Measurements from ENCODE around the gene SRA1. TPM values are rescaled to one million over a fixed set of nuclear protein-coding genes. Genes with fewer than 3 reads are reported as not detected.

Gene SRA1
- total RNA-seq, 2 experiments from 2014 or later: 46.0 to 46.7 TPM

DNA sequence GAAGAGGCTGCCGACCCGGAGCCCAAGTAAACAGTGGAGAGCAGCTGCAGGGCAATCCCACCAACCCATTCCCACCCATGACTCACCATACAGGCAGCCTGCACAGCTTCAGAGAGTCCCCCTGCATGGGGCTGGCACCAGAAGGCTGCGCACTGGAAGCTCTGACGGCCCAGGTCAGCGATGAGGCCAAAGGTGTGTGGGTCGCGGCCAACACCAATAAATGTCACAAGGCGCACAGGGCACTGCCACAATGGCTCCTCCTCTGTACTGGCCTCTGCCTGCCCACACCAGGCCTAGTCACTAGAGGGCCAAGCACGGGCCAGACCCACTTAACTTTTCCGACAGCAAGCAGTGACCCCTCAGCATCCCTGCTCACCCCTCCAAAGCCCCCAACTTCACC is 3.0 kb upstream of the SRA1 start:
- Mint-ChIP-seq H3K4me3 (no peak overlapping the region), H3K27ac (no peak overlapping the region), H3K27me3 (no peaks in the 10 kb centered on the region), H3K4me1 (ENCODE audit: low read depth) (peaks cover 26% of the 10 kb centered on the region), H3K36me3 (peaks cover 13% of the 10 kb centered on the region), H3K9me3 (no peaks in the 10 kb centered on the region)
- no peak for DNase-seq
- ChIA-PET CTCF (no interaction called here), POLR2A (no interaction called here)
- intact Hi-C loops (cut with micrococcal nuclease): loop anchor here (5.0 kb wide), 1 partner anchor 308 kb away; no protein-coding TSS in a partner anchor

DNA sequence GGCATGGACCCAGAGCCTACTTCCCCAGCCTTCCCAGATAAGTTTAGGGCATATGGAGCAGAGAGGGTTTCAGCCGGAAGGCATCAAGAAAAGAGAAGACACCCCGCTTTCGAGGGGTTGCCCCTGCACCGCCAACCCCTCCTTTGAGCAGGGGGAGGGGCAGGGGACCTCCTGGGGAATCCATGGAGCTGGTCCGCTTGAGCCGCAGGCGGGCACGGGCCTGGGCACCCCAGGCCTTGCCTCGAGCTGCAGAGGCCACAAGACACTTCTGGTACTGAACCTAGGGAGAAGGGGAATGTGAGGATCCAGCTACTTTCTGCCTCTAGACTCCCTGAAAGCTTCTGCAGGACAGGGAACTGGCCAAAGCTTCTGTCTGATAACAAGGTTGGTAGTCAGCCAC is 1.3 kb upstream of the SRA1 start:
- DNase-seq: no peak
- Mint-ChIP-seq H3K27me3 (no peaks in the 10 kb centered on the region), H3K36me3 (peaks cover 17% of the 10 kb centered on the region), H3K9me3 (no peaks in the 10 kb centered on the region), H3K4me3 (no peak overlapping the region), H3K27ac (peak overlapping the region; percentile 90), H3K4me1 (ENCODE audit: low read depth) (peaks cover 43% of the 10 kb centered on the region)
- ChIA-PET CTCF (interaction anchor here (1.4 kb wide), 1 partner anchor 76 kb away, joined by 3 read pairs; no protein-coding TSS in a partner anchor), POLR2A (interaction anchor here (1.3 kb wide), 1 partner anchor 107 kb away, joined by 3 read pairs; no protein-coding TSS in a partner anchor)
- intact Hi-C loops (cut with micrococcal nuclease): loop anchor here (5.0 to 10.0 kb wide), 2 partner anchors 196 to 454 kb away; partner anchors contain the start of gene SLC4A9

DNA sequence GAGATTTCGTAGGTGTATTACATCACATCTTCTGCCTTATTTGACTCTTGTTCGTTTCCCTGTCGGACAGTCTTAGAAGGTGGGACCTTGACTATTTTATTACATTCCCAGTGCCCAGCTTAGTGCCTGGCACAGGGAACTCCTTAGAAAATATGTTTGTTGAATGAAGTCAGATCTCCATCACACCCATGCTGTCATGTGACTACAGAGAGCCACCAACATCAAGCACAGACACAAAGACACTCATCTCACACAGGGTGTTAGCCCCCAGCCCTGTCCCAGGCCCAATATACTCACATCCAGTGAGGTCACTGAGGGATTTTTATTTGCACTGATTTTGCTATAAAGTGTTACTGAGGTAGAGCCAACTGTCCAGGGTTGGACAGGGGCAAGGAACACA is 692 bp upstream of the SRA1 start:
- Mint-ChIP-seq H3K4me1 (ENCODE audit: low read depth) (peaks cover 46% of the 10 kb centered on the region), H3K27me3 (no peaks in the 10 kb centered on the region), H3K27ac (peak overlapping the region; percentile 90), H3K36me3 (peaks cover 23% of the 10 kb centered on the region), H3K9me3 (no peaks in the 10 kb centered on the region), H3K4me3 (peak overlapping the region; percentile 86)
- intact Hi-C loops (cut with micrococcal nuclease): loop anchor here (1.0 to 10.0 kb wide), 4 partner anchors 81 to 453 kb away; partner anchors contain the start of genes ANKHD1, SLC4A9 and TMCO6
- ChIA-PET CTCF (interaction anchor here (0.7 to 1.5 kb wide), 3 partner anchors 10 to 81 kb away, joined by 5 to 15 read pairs (median 6); partner anchors contain the start of gene EIF4EBP3), POLR2A (interaction anchor here (1.0 to 1.3 kb wide), 6 partner anchors 11 to 157 kb away, joined by 3 to 15 read pairs (median 4); partner anchors contain the start of gene EIF4EBP3)
- DNase-seq: no peak

DNA sequence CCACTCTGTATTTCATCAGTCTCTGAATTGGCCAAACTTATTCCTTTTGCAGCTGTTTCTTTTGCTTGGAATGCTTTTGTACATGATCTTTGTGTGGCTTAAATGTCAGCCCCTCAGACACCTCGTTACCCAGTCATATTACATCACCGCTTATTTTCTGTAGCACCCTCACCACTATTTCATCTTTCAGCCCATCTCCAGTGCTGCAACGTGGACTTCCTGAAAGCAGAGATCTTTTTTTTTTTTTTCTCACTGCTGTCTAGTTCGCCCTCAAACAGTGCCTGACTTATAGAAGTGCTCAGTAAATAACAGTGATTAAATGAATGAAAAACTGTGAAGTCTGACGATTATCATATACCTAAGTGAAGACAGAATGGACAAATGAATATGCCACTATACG is 835 bp downstream of the SRA1 start:
- Mint-ChIP-seq H3K4me3 (peak overlapping the region; percentile 86), H3K4me1 (ENCODE audit: low read depth) (peaks cover 54% of the 10 kb centered on the region), H3K9me3 (no peaks in the 10 kb centered on the region), H3K27ac (peak overlapping the region; percentile 90), H3K27me3 (no peaks in the 10 kb centered on the region), H3K36me3 (peaks cover 26% of the 10 kb centered on the region)
- intact Hi-C loops (cut with micrococcal nuclease): loop anchor here (1.0 to 10.0 kb wide), 4 partner anchors 9 to 452 kb away; partner anchors contain the start of genes ANKHD1, EIF4EBP3 and SLC4A9
- ChIA-PET POLR2A (interaction anchor here (0.6 to 1.1 kb wide), 3 partner anchors 9 to 91 kb away, joined by 3 to 5 read pairs (median 3); partner anchors contain the start of genes EIF4EBP3 and NDUFA2), CTCF (interaction anchor here (1.2 kb wide), 1 partner anchor 9 kb away, joined by 3 read pairs; the partner anchor contains the start of gene EIF4EBP3)
- no peak for DNase-seq

DNA sequence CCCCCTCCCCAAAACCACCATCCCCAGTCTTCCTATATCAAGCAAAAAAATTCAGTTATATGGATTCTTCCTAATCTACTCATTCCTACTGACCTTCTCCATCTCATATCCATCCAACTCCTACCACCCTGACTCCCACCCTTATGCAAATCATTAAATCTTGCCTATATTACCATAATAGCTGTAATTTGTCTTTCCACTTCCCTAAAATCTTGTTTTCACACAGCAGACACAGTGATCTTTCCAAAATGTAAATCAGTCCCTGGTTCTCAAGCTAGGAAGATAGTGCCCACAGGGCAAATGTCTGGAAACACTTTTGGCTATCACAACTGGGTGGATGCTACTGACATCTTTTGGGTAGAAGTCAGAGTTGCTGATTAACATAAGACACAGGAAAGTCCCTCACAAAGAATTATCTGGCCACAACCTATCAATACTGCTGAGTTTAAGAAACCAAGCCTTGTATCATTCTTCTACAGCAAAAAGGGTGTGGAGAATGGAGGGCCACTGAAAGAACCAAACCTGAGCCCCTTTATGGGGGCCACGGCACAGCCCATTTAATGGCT is 1.4 kb downstream of the SRA1 start:
- intact Hi-C loops (cut with micrococcal nuclease): loop anchor here (1.0 to 10.0 kb wide), 4 partner anchors 9 to 451 kb away; partner anchors contain the start of genes ANKHD1, EIF4EBP3 and SLC4A9
- Mint-ChIP-seq H3K4me1 (ENCODE audit: low read depth) (peaks cover 60% of the 10 kb centered on the region), H3K9me3 (no peaks in the 10 kb centered on the region), H3K27me3 (no peaks in the 10 kb centered on the region), H3K36me3 (peaks cover 30% of the 10 kb centered on the region), H3K4me3 (peak overlapping the region; percentile 86), H3K27ac (peak overlapping the region; percentile 90)
- ChIA-PET POLR2A (interaction anchor here (0.6 to 1.1 kb wide), 2 partner anchors 8 to 91 kb away, joined by 3 to 5 read pairs; partner anchors contain the start of genes EIF4EBP3 and NDUFA2), CTCF (interaction anchor here (1.2 kb wide), 2 partner anchors 8 to 10 kb away, joined by 3 read pairs; partner anchors contain the start of gene EIF4EBP3)
- DNase-seq: no peak

DNA sequence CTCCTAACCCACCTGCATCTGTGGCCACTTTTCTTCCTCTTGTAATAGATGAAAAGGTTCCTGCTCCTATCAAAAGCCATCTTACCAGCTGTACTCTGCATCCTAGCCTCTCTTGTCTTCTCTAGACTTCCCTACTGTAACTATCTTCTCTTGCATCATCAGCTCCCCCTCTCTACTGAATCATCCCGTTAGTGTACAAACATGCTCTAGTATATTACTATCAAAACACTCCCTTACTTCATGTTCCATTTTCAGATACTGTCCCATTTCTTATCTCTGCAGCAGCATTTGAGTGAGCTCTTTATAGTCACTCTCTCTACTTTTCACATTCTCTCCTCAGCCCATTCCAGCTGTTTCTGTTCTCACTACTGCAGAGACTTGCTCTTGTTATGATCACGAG is 2.8 kb downstream of the SRA1 start:
- CTCF ChIA-PET: interaction anchor here (2.5 kb wide), 1 partner anchor 80 kb away, joined by 9 read pairs; no protein-coding TSS in a partner anchor
- H3K4me1 Mint-ChIP-seq (ENCODE audit: low read depth): peaks cover 68% of the 10 kb centered on the region
- H3K9me3 Mint-ChIP-seq: no peaks in the 10 kb centered on the region
- peak overlapping the region; percentile 82 for H3K27ac Mint-ChIP-seq
- no peak for DNase-seq
- intact Hi-C loops (cut with micrococcal nuclease): loop anchor here (10.0 kb wide), 1 partner anchor 450 kb away; no protein-coding TSS in a partner anchor
- H3K36me3 Mint-ChIP-seq: peaks cover 40% of the 10 kb centered on the region
- POLR2A ChIA-PET: interaction anchor here (0.9 to 1.3 kb wide), 4 partner anchors 11 to 137 kb away, joined by 3 to 6 read pairs (median 4); partner anchors contain the start of gene TMCO6
- no peaks in the 10 kb centered on the region for H3K27me3 Mint-ChIP-seq
- H3K4me3 Mint-ChIP-seq: peak overlapping the region; percentile 34

DNA sequence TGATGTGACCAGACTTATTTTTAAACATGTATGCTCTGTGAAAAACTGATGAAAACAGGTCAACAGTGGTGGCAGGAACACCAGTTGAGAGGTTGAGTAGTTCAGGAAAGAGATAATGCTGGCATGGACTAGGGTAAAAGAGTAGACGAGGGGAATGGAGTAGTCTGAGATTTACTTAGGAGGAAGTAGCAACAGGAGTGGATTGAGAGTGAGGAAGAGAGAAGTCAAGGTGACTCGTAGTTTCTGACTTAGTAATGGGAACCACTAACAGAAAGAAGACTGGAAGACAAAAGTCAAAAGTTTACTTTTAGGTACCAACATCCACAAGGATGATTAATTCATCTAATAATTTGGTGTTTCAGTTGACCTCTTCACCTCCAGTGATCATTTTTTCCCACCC is 3.6 kb downstream of the SRA1 start:
- POLR2A ChIA-PET: no interaction called here
- peaks cover 75% of the 10 kb centered on the region for H3K4me1 Mint-ChIP-seq (ENCODE audit: low read depth)
- H3K4me3 Mint-ChIP-seq: peak overlapping the region; percentile 8
- intact Hi-C loops (cut with micrococcal nuclease): loop anchor here (1.0 to 10.0 kb wide), 3 partner anchors 19 to 449 kb away; no protein-coding TSS in a partner anchor
- H3K27ac Mint-ChIP-seq: peak overlapping the region; percentile 82
- no peak for DNase-seq
- CTCF ChIA-PET: interaction anchor here (2.5 kb wide), 1 partner anchor 81 kb away, joined by 9 read pairs; no protein-coding TSS in a partner anchor
- H3K36me3 Mint-ChIP-seq: peaks cover 43% of the 10 kb centered on the region
- no peaks in the 10 kb centered on the region for H3K9me3 Mint-ChIP-seq
- H3K27me3 Mint-ChIP-seq: no peaks in the 10 kb centered on the region

DNA sequence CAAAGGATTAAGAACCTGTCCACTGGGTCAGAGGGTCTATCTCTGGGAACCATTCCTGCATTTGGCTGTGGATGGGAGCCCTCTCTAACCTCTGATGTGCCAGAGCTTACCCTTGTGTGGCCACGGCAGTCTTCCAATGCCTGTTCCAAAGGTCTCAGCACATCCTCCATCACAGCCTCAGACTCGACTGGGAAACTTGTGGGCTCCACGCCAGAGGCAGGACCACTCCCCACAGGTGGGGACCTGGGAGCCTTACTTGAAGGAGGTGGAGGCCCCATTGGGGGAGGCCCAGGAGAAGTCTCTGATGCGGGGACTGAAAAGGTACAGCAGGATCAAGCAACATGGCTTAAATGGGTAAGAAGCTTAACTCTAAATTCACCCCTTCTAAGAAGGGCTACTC is 5.4 kb downstream of the SRA1 start:
- Mint-ChIP-seq H3K4me1 (ENCODE audit: low read depth) (peaks cover 81% of the 10 kb centered on the region), H3K27ac (peak overlapping the region; percentile 73), H3K36me3 (peaks cover 43% of the 10 kb centered on the region), H3K27me3 (no peaks in the 10 kb centered on the region), H3K4me3 (no peak overlapping the region), H3K9me3 (no peaks in the 10 kb centered on the region)
- DNase-seq: no peak
- intact Hi-C loops (cut with micrococcal nuclease): loop anchor here (10.0 kb wide), 1 partner anchor 447 kb away; no protein-coding TSS in a partner anchor
- ChIA-PET CTCF (no interaction called here), POLR2A (interaction anchor here (0.6 to 1.3 kb wide), 2 partner anchors 96 to 459 kb away, joined by 3 to 7 read pairs; partner anchors contain the start of genes IK and NDUFA2)

DNA sequence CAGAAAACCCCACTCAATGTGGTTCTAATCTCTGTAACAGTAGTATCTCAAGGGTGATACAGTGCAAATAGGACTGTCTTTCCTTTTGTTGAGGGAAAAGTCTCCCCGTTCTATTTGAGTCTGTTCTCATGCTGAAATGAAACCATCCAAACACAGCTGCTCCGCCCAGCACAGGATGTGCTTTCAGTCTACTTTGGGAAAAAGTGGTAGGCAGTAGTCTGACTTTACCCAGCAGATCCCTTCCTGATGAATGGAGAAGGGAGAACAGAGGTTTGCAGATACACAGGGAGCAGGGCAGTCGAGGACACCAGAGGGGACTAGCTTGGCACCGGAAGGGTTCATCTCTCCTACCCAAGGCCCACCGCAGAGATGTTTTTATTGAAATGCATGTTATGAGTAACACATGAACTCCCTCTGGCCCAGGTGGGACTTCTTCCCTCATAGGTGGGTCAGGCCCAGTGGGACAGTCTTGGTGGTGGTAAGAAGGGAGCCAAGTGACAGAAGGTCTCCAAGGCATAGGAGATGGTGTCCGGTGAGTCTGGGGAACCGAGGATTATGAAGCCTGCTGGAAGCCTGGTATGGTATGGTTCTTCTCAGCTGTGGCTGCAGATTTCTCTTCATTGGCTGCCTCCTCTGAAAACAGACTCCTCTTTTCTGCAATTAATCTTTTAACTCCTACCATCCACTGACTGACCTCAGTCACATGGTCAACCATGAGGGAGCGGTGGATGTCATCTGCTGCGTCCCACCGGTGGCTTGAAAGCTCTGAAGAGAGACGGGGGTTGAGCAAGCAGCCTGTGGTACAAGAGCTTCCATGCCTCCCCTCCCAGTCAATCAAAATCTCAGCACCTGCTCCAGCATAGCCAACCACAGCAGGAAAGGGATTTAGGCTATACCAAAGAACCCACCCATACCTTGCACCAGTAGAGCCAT is 6.9 kb downstream of the SRA1 start:
- no peak overlapping the region for H3K4me3 Mint-ChIP-seq
- intact Hi-C loops (cut with micrococcal nuclease): loop anchor here (10.0 kb wide), 1 partner anchor 446 kb away; no protein-coding TSS in a partner anchor
- peaks cover 71% of the 10 kb centered on the region for H3K4me1 Mint-ChIP-seq (ENCODE audit: low read depth)
- DNase-seq: no peak
- no peaks in the 10 kb centered on the region for H3K27me3 Mint-ChIP-seq
- H3K36me3 Mint-ChIP-seq: peaks cover 33% of the 10 kb centered on the region
- ChIA-PET POLR2A (interaction anchor here (0.7 to 1.7 kb wide), 2 partner anchors 13 to 97 kb away, joined by 4 to 5 read pairs; partner anchors contain the start of genes IK and NDUFA2), CTCF (no interaction called here)
- peak overlapping the region; percentile 73 for H3K27ac Mint-ChIP-seq
- H3K9me3 Mint-ChIP-seq: no peaks in the 10 kb centered on the region

DNA sequence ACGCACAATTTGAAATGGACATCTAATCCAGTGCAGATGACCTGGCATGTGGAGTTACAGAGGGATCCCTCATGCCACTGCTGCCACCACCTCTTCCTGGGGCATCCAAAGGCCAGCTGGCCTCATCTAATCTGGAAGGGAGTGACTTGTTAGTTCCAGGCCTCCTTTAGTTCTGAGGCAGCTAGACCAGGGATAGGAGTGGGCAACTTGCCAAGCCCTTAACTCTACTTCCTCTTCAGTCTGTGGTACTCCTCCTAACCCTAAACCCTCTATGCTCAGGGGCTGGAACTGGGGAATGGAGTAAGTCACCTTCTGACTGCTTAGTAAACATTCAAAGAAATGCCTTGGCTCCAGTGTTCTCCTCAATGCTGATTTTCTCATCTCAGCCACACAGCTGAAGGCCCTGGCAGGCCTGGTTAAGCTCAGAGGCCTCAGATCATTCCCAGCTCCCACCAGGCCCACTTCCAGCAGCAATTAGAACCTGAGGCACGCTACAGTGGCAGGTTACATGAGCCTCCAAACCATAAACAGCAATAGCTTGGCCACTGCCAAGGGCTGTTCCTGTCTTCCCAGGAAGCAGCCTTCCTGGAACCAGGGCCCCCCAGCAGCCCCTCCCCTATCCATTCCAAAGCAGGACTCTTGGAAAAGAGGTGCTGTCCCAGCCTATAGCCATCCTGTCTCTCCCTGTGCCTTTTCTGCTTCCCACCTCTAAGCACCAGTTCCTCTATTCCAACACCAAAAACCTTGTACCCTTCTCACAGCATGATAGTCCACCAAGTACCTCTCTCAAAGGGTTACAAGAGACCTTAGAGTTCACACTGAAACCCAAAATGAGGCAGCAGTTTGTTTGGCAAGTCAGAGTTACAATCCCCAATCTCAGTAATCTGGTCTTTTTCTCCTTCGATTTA is 7.8 kb downstream of the SRA1 start:
- intact Hi-C loops (cut with micrococcal nuclease): loop anchor here (10.0 kb wide), 1 partner anchor 445 kb away; no protein-coding TSS in a partner anchor
- CTCF ChIA-PET: interaction anchor here (2.4 to 3.6 kb wide), 2 partner anchors 15 to 85 kb away, joined by 17 to 24 read pairs; partner anchors contain the start of genes APBB3 and SLC35A4
- H3K4me3 Mint-ChIP-seq: no peak overlapping the region
- POLR2A ChIA-PET: interaction anchor here (1.7 to 2.8 kb wide), 2 partner anchors 98 to 148 kb away, joined by 4 to 10 read pairs; partner anchors contain the start of genes ANKHD1, IK and NDUFA2
- peak overlapping the region; percentile 56 for H3K27ac Mint-ChIP-seq
- no peaks in the 10 kb centered on the region for H3K27me3 Mint-ChIP-seq
- DNase-seq: no peak
- no peaks in the 10 kb centered on the region for H3K9me3 Mint-ChIP-seq
- H3K4me1 Mint-ChIP-seq (ENCODE audit: low read depth): peaks cover 62% of the 10 kb centered on the region
- H3K36me3 Mint-ChIP-seq: peaks cover 36% of the 10 kb centered on the region
